Sigmoid colon (tissue), 7 donors: ENCODE measurements around the gene ATP6V1D. TPM values are rescaled to one million over a fixed set of nuclear protein-coding genes. Genes with fewer than 3 reads are reported as not detected.
"Not testable (repeated sequence)": the region's sequence is repeated elsewhere in the genome, so short reads cannot be mapped to it uniquely, and the experiment has no call there.

Experiments
- DNase-seq: peaks from one replicate; pipeline ENCODE4 v3.0.0-alpha.2; 2019
- H3K27ac ChIP-seq, 4 donors: fragments of 200-600 bp; sonication (generic); one replicate each; pipeline ENCODE4 v1.5.1; 2016 to 2019; ENCODE audit warnings: mild to moderate bottlenecking in 1 of 4
- H3K27me3 ChIP-seq, 3 donors: fragments of 200-600 bp; sonication (generic); one replicate each; pipeline ENCODE4 v1.5.1; 2019; ENCODE audit warnings: mild to moderate bottlenecking in 1 of 3
- H3K36me3 ChIP-seq, 4 donors: fragments of 200-600 bp; sonication (generic); one replicate each; pipeline ENCODE4 v1.5.1; 2016 to 2019
- H3K4me1 ChIP-seq, 4 donors: fragments of 200-600 bp; sonication (generic); one replicate each; pipeline ENCODE4 v1.5.1; 2017 to 2019
- H3K4me3 ChIP-seq, 4 donors: fragments of 200-600 bp; sonication (generic); one replicate each; pipeline ENCODE4 v1.5.1; 2017 to 2019; ENCODE audit warnings: mild to moderate bottlenecking in 2 of 4, moderate library complexity in 1 of 4
- H3K9me3 ChIP-seq, 4 donors: fragments of 200-600 bp in 3 of 4; sonication (generic) in 3 of 4; one replicate each; pipeline versions ENCODE4 v1.5.1 to v1.6.1; 2013 to 2019
- EP300 ChIP-seq, 4 donors: sonication (generic); formaldehyde crosslinking; IDR thresholded peaks; one replicate each; pipeline ENCODE4 v1.6.1; 2017; ENCODE audit warnings: antibody characterized with exemption in 4 of 4
- POLR2A ChIP-seq, 2 donors: fragments of 450-650 bp; IDR thresholded peaks; one replicate each; pipeline ENCODE4 v1.6.1; 2016; ENCODE audit warnings: antibody characterized with exemption in 2 of 2, mild to moderate bottlenecking in 2 of 2, moderate library complexity in 2 of 2
- POLR2AphosphoS5 ChIP-seq, 4 donors: sonication (generic); formaldehyde crosslinking; IDR thresholded peaks; one replicate each; pipeline ENCODE4 v1.6.1; 2017; ENCODE audit warnings: antibody characterized with exemption in 4 of 4
- WGBS, 2 donors: extraction: QIAGEN DNeasy Blood & Tissue Kit; methylation state at CpG; one replicate each; pipeline ENCODE4 v1.1.7; 2013; 5-methylcytosine and 5-hydroxymethylcytosine counted together
- intact Hi-C: fragments of 100-400 bp; cut with DNase I; formaldehyde crosslinking; loops from one replicate; pipeline ENCODE4 v1.15.1; 2023
- polyA plus RNA-seq, 3 donors: library from polyadenylated mRNA; stranded (reverse); fragments of 200-250 nt; gene quantifications; one replicate each; pipeline ENCODE4 v1.2.3, GENCODE V29; 2013
- total RNA-seq, 4 donors: library from RNA; depleted of rRNA; stranded (reverse); fragments of >200 nt; gene quantifications; one replicate each; pipeline ENCODE4 v1.1.0, GENCODE V29; 2016
- TF ChIP-seq, protein P1 (sequence below), 4 experiments: fragments of 450-650 bp in 3 of 4; fragments of 200-600 bp in 1 of 4; IDR thresholded peaks; one replicate each; pipeline ENCODE4 v1.5.1; 2016 to 2019; ENCODE audit warnings: antibody characterized with exemption in 4 of 4, mild to moderate bottlenecking in 3 of 4, moderate library complexity in 2 of 4
- donor health status: healthy with polysubstance abuse.
- donor health status: Bipolar disorder and iron deficiency.
- donor health status: healthy.

The ATP6V1D gene
- total and polyA plus RNA-seq, 7 donors, result 64.1 to 181 (median 79.7) TPM

DNA sequence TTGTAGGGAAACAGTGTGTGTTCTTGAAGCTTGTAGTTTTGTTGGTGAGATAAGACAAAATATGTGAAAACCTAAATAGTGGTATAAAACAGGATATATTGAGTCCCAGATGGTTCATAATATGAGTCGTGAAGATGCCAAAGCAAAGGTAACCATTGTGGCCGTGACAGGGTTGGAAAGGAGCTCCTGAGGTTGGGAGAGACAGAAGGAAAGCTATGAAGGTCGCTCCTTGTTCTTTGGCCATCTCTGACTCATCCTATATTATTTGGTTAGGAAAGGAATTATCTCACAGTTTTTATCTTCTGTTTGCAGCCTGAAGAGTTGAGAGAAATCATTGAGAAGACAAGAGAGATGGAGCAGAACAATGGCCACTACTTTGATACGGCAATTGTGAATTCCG, 27.1 kb downstream of the ATP6V1D start:
- Histone ChIP-seq H3K9me3 (no peaks in the 10 kb centered on the region), H3K27ac (no peak overlapping the region), H3K4me1 (no peaks in the 10 kb centered on the region), H3K27me3 (no peaks in the 10 kb centered on the region), H3K36me3 (peaks cover 4 to 85% (median 31%) of the 10 kb centered on the region in 4 donors), H3K4me3 (no peak overlapping the region)
- intact Hi-C loops, result no loop called here
- no peak for TF ChIP-seq EP300 (IDR thresholded peaks at IDR 0.05)
- no peak for DNase-seq
- WGBS, 2 donors, result 97 to 98% methylated on average over 5 of the region's 5 CpGs

DNA sequence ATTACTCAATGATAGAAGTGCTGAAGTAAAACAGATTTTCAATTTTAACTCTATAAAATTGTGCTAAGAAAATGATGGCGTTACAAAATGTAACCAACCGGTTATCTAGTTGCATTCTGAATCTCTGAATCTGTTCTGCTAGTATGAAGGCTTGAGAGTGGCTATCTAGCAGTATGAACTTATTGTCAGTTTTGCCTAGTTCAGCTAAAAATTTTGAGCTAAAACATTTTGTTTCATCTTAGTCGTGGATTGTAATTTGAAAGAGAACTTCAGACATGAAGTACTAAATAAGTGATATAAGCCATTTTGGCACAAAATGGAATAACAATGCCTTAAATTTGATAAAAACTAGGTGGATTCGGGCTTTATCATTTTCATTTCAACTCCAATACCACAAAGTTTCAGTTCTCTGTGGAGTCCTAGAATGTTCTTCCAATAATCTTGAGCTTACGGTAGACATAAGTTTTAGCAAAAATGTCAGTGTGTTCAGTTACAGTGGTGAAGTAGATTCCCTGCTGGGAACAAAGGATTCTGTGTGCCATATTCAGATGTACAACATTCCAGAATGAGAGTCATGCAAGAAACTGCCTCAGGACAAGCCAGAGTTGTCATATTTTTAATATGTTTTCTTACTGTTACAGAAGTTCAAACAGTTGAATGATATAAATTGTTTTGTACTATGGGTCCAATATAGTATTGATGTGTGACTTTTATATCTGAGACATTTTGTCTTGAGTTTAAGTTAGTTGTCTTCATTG, 28.1 kb downstream of the ATP6V1D start:
- Histone ChIP-seq H3K27me3 (no peaks in the 10 kb centered on the region), H3K36me3 (peaks cover 4 to 78% (median 28%) of the 10 kb centered on the region in 4 donors), H3K4me3 (no peak overlapping the region), H3K4me1 (no peaks in the 10 kb centered on the region), H3K9me3 (no peaks in the 10 kb centered on the region), H3K27ac (no peak overlapping the region)
- DNase-seq, result no peak
- intact Hi-C loops, result no loop called here
- TF ChIP-seq, protein P1, sequence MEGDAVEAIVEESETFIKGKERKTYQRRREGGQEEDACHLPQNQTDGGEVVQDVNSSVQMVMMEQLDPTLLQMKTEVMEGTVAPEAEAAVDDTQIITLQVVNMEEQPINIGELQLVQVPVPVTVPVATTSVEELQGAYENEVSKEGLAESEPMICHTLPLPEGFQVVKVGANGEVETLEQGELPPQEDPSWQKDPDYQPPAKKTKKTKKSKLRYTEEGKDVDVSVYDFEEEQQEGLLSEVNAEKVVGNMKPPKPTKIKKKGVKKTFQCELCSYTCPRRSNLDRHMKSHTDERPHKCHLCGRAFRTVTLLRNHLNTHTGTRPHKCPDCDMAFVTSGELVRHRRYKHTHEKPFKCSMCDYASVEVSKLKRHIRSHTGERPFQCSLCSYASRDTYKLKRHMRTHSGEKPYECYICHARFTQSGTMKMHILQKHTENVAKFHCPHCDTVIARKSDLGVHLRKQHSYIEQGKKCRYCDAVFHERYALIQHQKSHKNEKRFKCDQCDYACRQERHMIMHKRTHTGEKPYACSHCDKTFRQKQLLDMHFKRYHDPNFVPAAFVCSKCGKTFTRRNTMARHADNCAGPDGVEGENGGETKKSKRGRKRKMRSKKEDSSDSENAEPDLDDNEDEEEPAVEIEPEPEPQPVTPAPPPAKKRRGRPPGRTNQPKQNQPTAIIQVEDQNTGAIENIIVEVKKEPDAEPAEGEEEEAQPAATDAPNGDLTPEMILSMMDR (IDR thresholded peaks at IDR 0.05), result no peak
- TF ChIP-seq POLR2A (IDR thresholded peaks at IDR 0.05), result no peak
- WGBS, 2 donors, result 93 to 97% methylated on average over 5 of the region's 5 CpGs

DNA sequence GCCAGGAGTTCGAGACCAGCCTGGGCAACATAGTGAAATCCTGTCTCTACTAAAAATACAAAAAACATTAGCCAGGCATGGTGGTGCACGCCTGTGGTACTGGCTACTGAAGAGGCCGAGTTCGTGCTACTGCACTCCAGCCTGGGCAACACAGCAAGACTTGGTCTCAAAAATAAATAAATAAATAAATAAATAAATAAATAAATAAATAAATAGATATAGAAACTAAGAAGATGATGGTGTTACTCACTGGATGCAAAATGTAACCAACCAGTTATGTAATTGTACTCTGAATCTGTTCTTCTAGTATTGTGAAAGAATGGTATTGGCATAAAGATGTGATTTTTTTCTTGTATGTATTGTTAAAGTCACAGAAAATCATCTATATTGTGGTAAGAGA, 29.9 kb downstream of the ATP6V1D start:
- H3K36me3 ChIP-seq, result peaks cover 5 to 69% (median 21%) of the 10 kb centered on the region in 4 donors
- H3K4me1 ChIP-seq, intact Hi-C loops, DNase-seq, H3K27ac ChIP-seq, H3K27me3 ChIP-seq, H3K4me3 ChIP-seq, H3K9me3 ChIP-seq: not testable (repeated sequence)
- whole genome bisulfite sequencing, 2 donors, result 96 to 99% methylated on average over 4 of the region's 4 CpGs

DNA sequence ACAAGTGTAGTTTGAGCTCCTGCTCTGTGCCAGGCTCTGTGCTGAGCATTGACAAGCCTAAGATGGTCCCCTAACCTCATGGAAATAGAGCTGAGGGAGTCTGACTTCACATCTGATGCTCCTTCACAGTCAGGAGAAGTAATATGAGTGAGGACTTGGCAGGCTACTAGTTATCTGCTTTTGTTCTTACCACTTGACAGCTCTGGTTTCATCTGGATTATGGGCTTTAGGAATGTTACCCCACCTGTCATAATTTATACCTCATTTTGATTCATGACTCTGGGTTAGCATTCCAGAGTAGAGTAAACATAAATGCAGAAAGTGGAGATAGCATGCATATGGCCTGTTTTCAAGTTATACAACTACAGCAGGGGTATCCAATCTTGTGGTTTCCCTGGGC, 40.5 kb downstream of the ATP6V1D start:
- intact Hi-C loops, result no loop called here
- Histone ChIP-seq H3K9me3 (no peaks in the 10 kb centered on the region), H3K27me3 (no peaks in the 10 kb centered on the region), H3K27ac (no peak overlapping the region), H3K36me3 (peaks cover 7 to 78% (median 15%) of the 10 kb centered on the region in 4 donors), H3K4me3 (no peak overlapping the region), H3K4me1 (no peaks in the 10 kb centered on the region)
- TF ChIP-seq, protein P1 (IDR thresholded peaks at IDR 0.05), result no peak
- TF ChIP-seq POLR2A (IDR thresholded peaks at IDR 0.05), result no peak
- no peak for TF ChIP-seq EP300 (IDR thresholded peaks at IDR 0.05)
- no peak for TF ChIP-seq POLR2AphosphoS5 (IDR thresholded peaks at IDR 0.05)
- no peak for DNase-seq

DNA sequence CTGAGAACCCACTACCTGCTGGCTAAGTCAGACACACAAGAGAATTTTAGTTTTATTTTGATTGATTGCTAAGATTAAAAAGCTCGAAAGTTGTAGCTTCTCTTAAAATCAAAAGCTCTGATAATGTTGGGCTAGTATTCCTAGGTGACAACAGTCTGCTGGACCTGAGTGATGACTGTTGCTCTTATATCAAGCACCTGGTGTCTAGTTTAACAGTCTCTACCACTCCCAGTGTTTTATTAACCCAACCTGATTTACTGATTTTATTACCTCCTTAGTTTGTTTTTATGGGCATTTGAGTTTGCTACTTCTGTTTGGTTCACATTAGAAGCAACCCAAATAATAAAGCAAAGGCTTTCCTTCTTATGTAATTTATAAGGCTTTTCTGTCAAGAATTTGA, 41.8 kb downstream of the ATP6V1D start:
- H3K36me3 ChIP-seq, result peaks cover 3 to 77% (median 17%) of the 10 kb centered on the region in 4 donors

More for the DNA sequence above, 41.8 kb downstream of the ATP6V1D start:
- Histone ChIP-seq H3K27ac (no peak overlapping the region), H3K9me3 (no peaks in the 10 kb centered on the region), H3K4me1 (no peaks in the 10 kb centered on the region), H3K27me3 (no peaks in the 10 kb centered on the region), H3K4me3 (no peak overlapping the region)
- no peak for TF ChIP-seq POLR2AphosphoS5 (IDR thresholded peaks at IDR 0.05)
- TF ChIP-seq, protein P1 (IDR thresholded peaks at IDR 0.05), result no peak
- no peak for TF ChIP-seq EP300 (IDR thresholded peaks at IDR 0.05)
- no peak for TF ChIP-seq POLR2A (IDR thresholded peaks at IDR 0.05)
- 29 to 66% methylated on average over 1 of the region's 1 CpG for WGBS, 2 donors
- intact Hi-C loops, result no loop called here
- DNase-seq, result no peak
